22Rv1 (cell line): ENCODE results near the gene DAG1.

Source experiments
- ZFX ChIP-seq: fragments of 450-650 bp; IDR thresholded peaks from 2 replicates; pipeline ENCODE4 v1.6.1; 2017; ENCODE audit warnings: antibody characterized with exemption, borderline replicate concordance
- TF ChIP-seq, protein P1 (sequence below): fragments of 450-650 bp; IDR thresholded peaks from 2 replicates; pipeline ENCODE4 v1.5.1; 2017; ENCODE audit warnings: mild to moderate bottlenecking

- TF ChIP-seq, protein P1, sequence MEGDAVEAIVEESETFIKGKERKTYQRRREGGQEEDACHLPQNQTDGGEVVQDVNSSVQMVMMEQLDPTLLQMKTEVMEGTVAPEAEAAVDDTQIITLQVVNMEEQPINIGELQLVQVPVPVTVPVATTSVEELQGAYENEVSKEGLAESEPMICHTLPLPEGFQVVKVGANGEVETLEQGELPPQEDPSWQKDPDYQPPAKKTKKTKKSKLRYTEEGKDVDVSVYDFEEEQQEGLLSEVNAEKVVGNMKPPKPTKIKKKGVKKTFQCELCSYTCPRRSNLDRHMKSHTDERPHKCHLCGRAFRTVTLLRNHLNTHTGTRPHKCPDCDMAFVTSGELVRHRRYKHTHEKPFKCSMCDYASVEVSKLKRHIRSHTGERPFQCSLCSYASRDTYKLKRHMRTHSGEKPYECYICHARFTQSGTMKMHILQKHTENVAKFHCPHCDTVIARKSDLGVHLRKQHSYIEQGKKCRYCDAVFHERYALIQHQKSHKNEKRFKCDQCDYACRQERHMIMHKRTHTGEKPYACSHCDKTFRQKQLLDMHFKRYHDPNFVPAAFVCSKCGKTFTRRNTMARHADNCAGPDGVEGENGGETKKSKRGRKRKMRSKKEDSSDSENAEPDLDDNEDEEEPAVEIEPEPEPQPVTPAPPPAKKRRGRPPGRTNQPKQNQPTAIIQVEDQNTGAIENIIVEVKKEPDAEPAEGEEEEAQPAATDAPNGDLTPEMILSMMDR: no peak
- TF ChIP-seq ZFX: no peak
Measured at GRCh38 chr3:49533786-49534519, 63.9 kb downstream of the DAG1 start.
